ENCODE data around the gene ACSL1.

The ACSL1 gene

DNA sequence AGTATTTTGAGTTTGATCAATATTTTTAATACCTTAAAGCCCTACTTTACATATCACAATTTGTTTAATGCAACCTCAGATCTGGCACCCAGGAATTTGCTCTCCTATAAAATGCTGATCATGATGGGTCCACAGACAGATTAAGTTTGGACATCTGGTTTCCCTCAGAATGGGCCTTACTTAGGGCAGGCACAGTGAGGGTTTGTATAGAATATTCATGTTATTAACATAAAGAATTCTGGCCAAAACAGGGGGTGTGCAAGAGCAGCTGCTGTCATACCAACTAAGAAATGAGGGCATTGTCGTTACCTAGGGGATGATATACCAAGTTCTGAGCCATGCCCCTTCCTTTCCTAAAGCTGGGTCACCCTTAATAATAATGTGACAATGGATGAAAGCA lies 54.4 kb downstream of the ACSL1 start:
- no peak overlapping the region for H3K4me3 ChIP-seq
- H3K9me3 ChIP-seq (ENCODE audit: low read depth, low read length) = no peaks in the 10 kb centered on the region
- TF ChIP-seq FOXP2 (optimal IDR thresholded peaks at IDR 0.05; ENCODE audit: control extremely low read depth, extremely low read length, insufficient read depth) (no peak), POLR2AphosphoS5 (IDR thresholded peaks at IDR 0.05; ENCODE audit: borderline replicate concordance, low read depth, low read length) (no peak), EZH2 (IDR thresholded peaks at IDR 0.05) (no peak)
- no peak overlapping the region for H3K9ac ChIP-seq (ENCODE audit: insufficient read length)
- DNase-seq (ENCODE audit: low read depth, low spot score) = no peak
- no peak overlapping the region for H3K27ac ChIP-seq
- H3K36me3 ChIP-seq (ENCODE audit: insufficient read depth, low read length) = no peaks in the 10 kb centered on the region

DNA sequence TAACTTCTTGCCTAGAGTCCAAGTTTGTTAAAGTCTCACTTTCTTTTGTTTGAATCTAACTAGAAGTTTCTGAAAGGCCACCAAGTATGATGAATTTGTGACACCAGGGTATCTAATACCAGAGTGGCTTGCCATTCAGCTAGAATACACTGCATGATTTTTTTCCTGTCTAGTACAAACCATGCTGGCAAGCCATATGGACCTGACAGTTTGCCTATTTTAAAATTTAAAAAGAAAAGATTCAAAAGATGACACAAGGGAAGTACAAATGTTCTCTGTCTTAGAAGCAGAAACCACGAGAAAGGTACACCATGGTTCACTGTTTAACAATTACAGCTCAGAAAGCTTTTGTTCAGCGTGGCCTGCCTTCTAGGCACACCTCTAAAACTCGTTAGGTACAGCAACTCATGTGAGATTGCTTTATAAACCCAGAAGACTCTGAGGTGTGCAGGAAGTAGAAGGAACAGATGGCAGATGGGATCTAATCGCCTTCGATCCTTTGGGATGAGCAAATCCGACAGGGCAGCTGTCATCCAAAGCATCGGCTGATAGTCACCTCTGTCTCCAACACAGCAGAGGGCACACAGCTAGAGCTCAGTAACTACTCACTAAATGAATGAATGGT lies 56.5 kb downstream of the ACSL1 start:
- H3K9me3 ChIP-seq (ENCODE audit: low read depth, low read length) = no peaks in the 10 kb centered on the region
- TF ChIP-seq POLR2AphosphoS5 (IDR thresholded peaks at IDR 0.05; ENCODE audit: borderline replicate concordance, low read depth, low read length) (no peak), EZH2 (IDR thresholded peaks at IDR 0.05) (no peak), FOXP2 (optimal IDR thresholded peaks at IDR 0.05; ENCODE audit: control extremely low read depth, extremely low read length, insufficient read depth) (no peak)
- no peaks in the 10 kb centered on the region for H3K36me3 ChIP-seq (ENCODE audit: insufficient read depth, low read length)
- DNase-seq (ENCODE audit: low read depth, low spot score) = no peak
- H3K9ac ChIP-seq (ENCODE audit: insufficient read length) = no peak overlapping the region
- H3K4me3 ChIP-seq = no peak overlapping the region
- no peak overlapping the region for H3K27ac ChIP-seq

GRCh38 chr4:184768296-184768695 lies 57.5 kb downstream of the ACSL1 start:
- Histone ChIP-seq H3K9ac (ENCODE audit: insufficient read length) (no peak overlapping the region), H3K27ac (no peak overlapping the region), H3K36me3 (ENCODE audit: insufficient read depth, low read length) (no peaks in the 10 kb centered on the region), H3K4me3 (no peak overlapping the region), H3K9me3 (ENCODE audit: low read depth, low read length) (no peaks in the 10 kb centered on the region)
- TF ChIP-seq FOXP2 (optimal IDR thresholded peaks at IDR 0.05; ENCODE audit: control extremely low read depth, extremely low read length, insufficient read depth) (no peak), POLR2AphosphoS5 (IDR thresholded peaks at IDR 0.05; ENCODE audit: borderline replicate concordance, low read depth, low read length) (no peak), EZH2 (IDR thresholded peaks at IDR 0.05) (no peak)
- DNase-seq (ENCODE audit: low read depth, low spot score) = no peak

- H3K9ac ChIP-seq (ENCODE audit: insufficient read length) = no peak overlapping the region
- no peak for DNase-seq (ENCODE audit: low read depth, low spot score)
These were observed 59.3 kb downstream of the ACSL1 start for GRCh38 chr4:184766446-184766845.

GRCh38 chr4:184765473-184766340 lies 60.1 kb downstream of the ACSL1 start:
- Histone ChIP-seq H3K9ac (ENCODE audit: insufficient read length) (no peak overlapping the region), H3K36me3 (ENCODE audit: insufficient read depth, low read length) (no peaks in the 10 kb centered on the region), H3K4me3 (no peak overlapping the region), H3K9me3 (ENCODE audit: low read depth, low read length) (no peaks in the 10 kb centered on the region), H3K27ac (no peak overlapping the region)
- no peak for DNase-seq (ENCODE audit: low read depth, low spot score)
- no peak for TF ChIP-seq FOXP2 (optimal IDR thresholded peaks at IDR 0.05; ENCODE audit: control extremely low read depth, extremely low read length, insufficient read depth)
- no peak for TF ChIP-seq POLR2AphosphoS5 (IDR thresholded peaks at IDR 0.05; ENCODE audit: borderline replicate concordance, low read depth, low read length)
- no peak for TF ChIP-seq EZH2 (IDR thresholded peaks at IDR 0.05)

More at GRCh38 chr4:184766446-184766845, 59.3 kb downstream of the ACSL1 start:
- no peak overlapping the region for H3K4me3 ChIP-seq
- TF ChIP-seq POLR2AphosphoS5 (IDR thresholded peaks at IDR 0.05; ENCODE audit: borderline replicate concordance, low read depth, low read length) = no peak
- no peaks in the 10 kb centered on the region for H3K36me3 ChIP-seq (ENCODE audit: insufficient read depth, low read length)
- no peak overlapping the region for H3K27ac ChIP-seq
- no peaks in the 10 kb centered on the region for H3K9me3 ChIP-seq (ENCODE audit: low read depth, low read length)

DNA sequence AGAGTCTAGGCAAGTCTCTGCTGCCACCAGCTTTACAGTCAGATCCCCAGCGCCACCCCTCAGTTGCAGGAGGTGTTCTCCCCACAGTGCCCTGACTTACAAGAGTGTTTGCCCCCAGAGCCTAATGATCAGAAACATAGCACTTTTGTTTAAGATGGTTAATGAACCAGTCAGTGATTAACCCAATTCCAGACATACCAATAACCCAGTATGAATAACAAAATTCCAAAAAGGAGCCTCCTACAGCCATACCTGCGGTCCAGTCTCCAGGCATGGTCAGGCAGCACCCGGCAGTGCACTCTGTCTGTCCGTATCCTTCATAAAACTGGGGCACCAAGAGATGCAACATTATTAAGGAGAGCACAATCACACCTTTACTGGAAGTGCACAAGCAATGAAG lies 61.2 kb downstream of the ACSL1 start:
- Histone ChIP-seq H3K9me3 (ENCODE audit: low read depth, low read length) (no peaks in the 10 kb centered on the region), H3K4me3 (no peak overlapping the region), H3K36me3 (ENCODE audit: insufficient read depth, low read length) (no peaks in the 10 kb centered on the region), H3K9ac (ENCODE audit: insufficient read length) (no peak overlapping the region), H3K27ac (no peak overlapping the region)
- DNase-seq (ENCODE audit: low read depth, low spot score) = no peak
- TF ChIP-seq FOXP2 (optimal IDR thresholded peaks at IDR 0.05; ENCODE audit: control extremely low read depth, extremely low read length, insufficient read depth) (no peak), POLR2AphosphoS5 (IDR thresholded peaks at IDR 0.05; ENCODE audit: borderline replicate concordance, low read depth, low read length) (no peak), EZH2 (IDR thresholded peaks at IDR 0.05) (no peak)

GRCh38 chr4:184763150-184763780 lies 62.5 kb downstream of the ACSL1 start:
- Histone ChIP-seq H3K9ac (ENCODE audit: insufficient read length) (no peak overlapping the region), H3K4me3 (no peak overlapping the region), H3K27ac (no peak overlapping the region), H3K36me3 (ENCODE audit: insufficient read depth, low read length) (no peaks in the 10 kb centered on the region), H3K9me3 (ENCODE audit: low read depth, low read length) (no peaks in the 10 kb centered on the region)
- DNase-seq (ENCODE audit: low read depth, low spot score) = no peak
- TF ChIP-seq POLR2AphosphoS5 (IDR thresholded peaks at IDR 0.05; ENCODE audit: borderline replicate concordance, low read depth, low read length) (no peak), FOXP2 (optimal IDR thresholded peaks at IDR 0.05; ENCODE audit: control extremely low read depth, extremely low read length, insufficient read depth) (no peak), EZH2 (IDR thresholded peaks at IDR 0.05) (no peak)

DNA sequence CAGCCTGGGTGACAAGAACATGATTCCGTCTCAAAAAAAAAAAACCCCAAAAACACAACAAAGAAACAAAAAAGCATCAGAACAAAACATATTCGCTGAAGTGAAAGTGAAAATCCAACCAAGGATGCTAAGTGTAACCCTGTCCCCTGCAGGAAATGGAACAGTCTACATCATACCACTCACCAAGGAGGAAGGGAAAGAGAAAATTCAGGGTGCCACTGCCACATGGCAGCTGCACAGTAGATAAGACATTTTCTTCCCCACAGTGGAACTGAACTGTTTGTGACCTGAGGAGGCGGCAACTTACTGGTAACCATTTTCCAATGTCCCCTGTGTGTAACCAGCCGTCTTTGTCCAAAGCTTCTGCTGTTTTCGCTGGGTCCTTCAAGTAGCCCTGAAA lies 63.7 kb downstream of the ACSL1 start:
- no peak for DNase-seq (ENCODE audit: low read depth, low spot score)
- Histone ChIP-seq H3K27ac (no peak overlapping the region), H3K9ac (ENCODE audit: insufficient read length) (no peak overlapping the region), H3K4me3 (no peak overlapping the region), H3K9me3 (ENCODE audit: low read depth, low read length) (no peaks in the 10 kb centered on the region), H3K36me3 (ENCODE audit: insufficient read depth, low read length) (no peaks in the 10 kb centered on the region)
- no peak for TF ChIP-seq FOXP2 (optimal IDR thresholded peaks at IDR 0.05; ENCODE audit: control extremely low read depth, extremely low read length, insufficient read depth)
- no peak for TF ChIP-seq EZH2 (IDR thresholded peaks at IDR 0.05)
- no peak for TF ChIP-seq POLR2AphosphoS5 (IDR thresholded peaks at IDR 0.05; ENCODE audit: borderline replicate concordance, low read depth, low read length)
